MM.1S (cell line): ENCODE data around the gene PLCB1.

Source experiments
- DNase-seq: peaks from one replicate; pipeline ENCODE4 v3.0.0-alpha.2; 2015
- H2AFZ ChIP-seq: fragments of 300-600 bp; sonication (generic); 2 replicates; pipeline ENCODE4 v1.6.0; 2016; ENCODE audit warnings: antibody characterized with exemption, low read length
- H3F3A ChIP-seq: fragments of 300-600 bp; sonication (generic); 2 replicates; pipeline ENCODE4 v1.6.1; 2016; ENCODE audit warnings: mild to moderate bottlenecking, antibody characterized with exemption, low read length, moderate library complexity, mixed read lengths; ENCODE audit not compliant: insufficient read depth
- H3K27ac ChIP-seq: fragments of 300-600 bp; sonication (generic); 2 replicates; pipeline ENCODE4 v1.5.1; 2016; ENCODE audit warnings: mild to moderate bottlenecking, low read length
- H3K27me3 ChIP-seq: fragments of 300-600 bp; sonication (generic); replicated peaks from 2 replicates; pipeline ENCODE4 v1.6.0; 2016; ENCODE audit warnings: low read length; ENCODE audit not compliant: insufficient read depth
- H3K36me3 ChIP-seq: fragments of 300-600 bp; sonication (generic); replicated peaks from 2 replicates; pipeline ENCODE4 v1.6.1; 2016; ENCODE audit warnings: mild to moderate bottlenecking, low read length, mixed read lengths; ENCODE audit not compliant: insufficient read depth
- H3K4me1 ChIP-seq: fragments of 300-600 bp; sonication (generic); 2 replicates; pipeline ENCODE4 v1.6.1; 2016; ENCODE audit warnings: low read length, mixed read lengths
- H3K4me2 ChIP-seq: fragments of 300-600 bp; sonication (generic); 2 replicates; pipeline ENCODE4 v1.6.0; 2016; ENCODE audit warnings: low read depth, low read length
- H3K4me3 ChIP-seq: fragments of 300-600 bp; sonication (generic); 2 replicates; pipeline ENCODE4 v1.5.1; 2016; ENCODE audit warnings: low read length, mixed read lengths
- H3K79me2 ChIP-seq: fragments of 300-600 bp; sonication (generic); 2 replicates; pipeline ENCODE4 v1.6.1; 2016; ENCODE audit warnings: mixed run types, low read length, mixed read lengths
- H3K9ac ChIP-seq: fragments of 300-600 bp; sonication (generic); 2 replicates; pipeline ENCODE4 v1.6.1; 2016; ENCODE audit warnings: low read length, mixed read lengths
- H3K9me2 ChIP-seq: fragments of 300-600 bp; sonication (generic); replicated peaks from 2 replicates; pipeline ENCODE4 v1.6.1; 2016; ENCODE audit warnings: mild to moderate bottlenecking, low read length, mixed read lengths; ENCODE audit not compliant: insufficient read depth
- H3K9me3 ChIP-seq: fragments of 300-600 bp; sonication (generic); replicated peaks from 2 replicates; pipeline ENCODE4 v1.6.1; 2016; ENCODE audit warnings: mild to moderate bottlenecking, low read length, mixed read lengths; ENCODE audit not compliant: insufficient read depth
- H4K20me1 ChIP-seq: fragments of 300-600 bp; sonication (generic); 2 replicates; pipeline ENCODE4 v1.6.1; 2016; ENCODE audit warnings: mild to moderate bottlenecking, low read length, moderate library complexity, mixed read lengths; ENCODE audit not compliant: insufficient read depth
- CTCF ChIP-seq: fragments of 300-600 bp; sonication (generic); IDR thresholded peaks from 2 replicates; pipeline ENCODE4 v1.5.1; 2016; ENCODE audit warnings: antibody characterized with exemption, low read length, mixed read lengths
- EZH2 ChIP-seq: fragments of 300-600 bp; sonication (generic); optimal IDR thresholded peaks from 2 replicates; pipeline ENCODE3; 2017; ENCODE audit warnings: low read depth, mild to moderate bottlenecking, antibody characterized with exemption, low read length, mixed read lengths
- EZH2phosphoT487 ChIP-seq: fragments of 300-600 bp; sonication (generic); IDR thresholded peaks from 2 replicates; pipeline ENCODE4 v1.6.1; 2018; ENCODE audit warnings: antibody characterized with exemption, low read length

PLCB1 gene

DNA sequence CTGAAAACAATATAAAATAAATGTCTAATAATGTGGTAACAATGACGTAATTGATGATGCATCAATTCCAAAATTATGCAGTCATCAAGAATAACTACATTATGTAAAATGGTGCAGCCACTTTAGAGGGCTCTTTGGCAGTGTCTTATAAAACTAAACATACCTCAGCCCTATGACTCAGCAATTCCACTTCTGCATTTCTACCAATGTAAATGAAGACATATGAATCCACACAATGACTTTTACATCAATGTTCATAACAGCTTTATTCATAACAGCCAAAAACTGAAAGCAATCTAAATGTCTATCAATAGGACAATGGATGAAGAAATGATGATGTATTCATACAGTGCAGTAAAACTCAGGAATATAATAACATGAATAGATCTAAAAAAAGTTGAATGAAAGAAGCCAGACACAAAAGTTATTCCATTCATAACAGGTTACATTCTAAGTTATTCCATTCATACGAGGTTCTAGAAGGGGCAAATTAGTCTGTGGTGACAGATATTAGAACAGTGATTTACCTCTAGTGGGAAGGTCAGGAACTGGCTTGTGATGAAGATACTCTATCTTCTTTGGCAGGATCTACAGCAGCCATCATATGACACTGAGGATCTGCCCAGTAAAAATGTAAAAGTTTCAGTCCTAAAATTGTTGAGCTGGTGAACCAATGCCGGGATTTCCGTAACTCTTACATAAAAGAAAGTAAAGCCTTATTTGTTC, 396.1 kb downstream of the PLCB1 start:
- H3K36me3 ChIP-seq = no peaks in the 10 kb centered on the region
- TF ChIP-seq CTCF (no peak), EZH2 (no peak), EZH2phosphoT487 (no peak)
- H3K9me3 ChIP-seq = no peaks in the 10 kb centered on the region
- peaks cover 5% of the 10 kb centered on the region; the same call in 1 of the 2 replicates for H3K4me1 ChIP-seq
- no peak overlapping the region for H2AFZ ChIP-seq
- H3K9me2 ChIP-seq = no peaks in the 10 kb centered on the region
- no peak overlapping the region for H3K9ac ChIP-seq
- H3K27me3 ChIP-seq = no peaks in the 10 kb centered on the region
- no peak overlapping the region for H3K4me3 ChIP-seq
- H3F3A ChIP-seq = no peaks in the 10 kb centered on the region
- H3K79me2 ChIP-seq = no peaks in the 10 kb centered on the region
- no peak overlapping the region for H3K27ac ChIP-seq
- no peaks in the 10 kb centered on the region for H4K20me1 ChIP-seq
- DNase-seq = peak; percentile 22
- no peak overlapping the region for H3K4me2 ChIP-seq

DNA sequence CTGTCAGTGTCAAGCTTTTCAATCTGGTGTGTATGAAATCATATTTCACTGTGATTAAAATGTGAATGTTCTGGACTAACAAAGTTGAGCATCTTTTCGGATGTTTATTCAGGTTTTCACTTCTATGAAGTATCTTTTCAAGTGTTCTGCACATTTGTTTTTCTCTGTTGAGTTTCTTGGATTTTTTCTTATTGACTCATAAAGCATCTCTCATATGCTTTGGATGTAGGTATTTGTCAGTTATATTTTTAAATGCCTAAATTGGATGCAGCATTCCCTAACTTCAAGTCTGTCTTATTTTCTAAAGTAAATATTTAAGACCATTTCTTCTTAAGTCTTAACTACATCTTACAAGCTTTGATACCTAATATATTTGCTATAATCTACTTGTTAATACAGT, 398.0 kb downstream of the PLCB1 start:
- Histone ChIP-seq H3K9ac (no peak overlapping the region), H3K79me2 (no peaks in the 10 kb centered on the region), H3K36me3 (no peaks in the 10 kb centered on the region), H3K27ac (no peak overlapping the region), H3K9me3 (no peaks in the 10 kb centered on the region), H3F3A (no peaks in the 10 kb centered on the region), H4K20me1 (no peaks in the 10 kb centered on the region), H3K4me1 (peaks cover 5% of the 10 kb centered on the region; the same call in 1 of the 2 replicates), H3K9me2 (no peaks in the 10 kb centered on the region), H3K27me3 (no peaks in the 10 kb centered on the region), H3K4me3 (no peak overlapping the region), H3K4me2 (no peak overlapping the region), H2AFZ (no peak overlapping the region)
- no peak for DNase-seq
- no peak for TF ChIP-seq EZH2phosphoT487
- no peak for TF ChIP-seq EZH2
- no peak for TF ChIP-seq CTCF

DNA sequence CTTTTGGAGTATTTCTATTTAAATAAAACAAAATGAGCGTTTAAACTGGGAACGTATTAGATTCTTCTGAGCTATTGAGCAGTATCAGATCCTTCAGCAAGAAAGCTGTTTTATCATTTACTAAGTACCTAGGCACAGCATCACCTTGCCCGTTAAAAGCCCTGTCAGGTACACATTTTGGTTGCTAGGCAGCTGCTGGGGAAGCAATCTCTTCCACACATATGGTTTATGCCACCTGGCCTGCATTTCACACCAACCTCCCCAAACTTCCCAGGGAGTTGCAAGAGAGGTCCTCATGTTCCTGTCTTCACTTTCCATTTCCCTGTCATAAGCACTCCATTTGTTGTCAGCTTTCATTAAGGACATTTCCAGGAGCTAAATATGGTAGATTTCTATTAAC, 400.1 kb downstream of the PLCB1 start:
- no peak for DNase-seq
- H3K4me2 ChIP-seq = no peak overlapping the region
- H3K36me3 ChIP-seq = no peaks in the 10 kb centered on the region
- peaks cover 5% of the 10 kb centered on the region; the same call in 1 of the 2 replicates for H3K4me1 ChIP-seq
- no peak overlapping the region for H2AFZ ChIP-seq
- H3F3A ChIP-seq = no peaks in the 10 kb centered on the region
- H3K9me2 ChIP-seq = no peaks in the 10 kb centered on the region
- H3K79me2 ChIP-seq = no peaks in the 10 kb centered on the region
- TF ChIP-seq EZH2 (no peak), CTCF (no peak), EZH2phosphoT487 (no peak)
- H3K9ac ChIP-seq = no peak overlapping the region
- no peak overlapping the region for H3K27ac ChIP-seq
- no peaks in the 10 kb centered on the region for H4K20me1 ChIP-seq
- no peak overlapping the region for H3K4me3 ChIP-seq
- no peaks in the 10 kb centered on the region for H3K27me3 ChIP-seq
- no peaks in the 10 kb centered on the region for H3K9me3 ChIP-seq
